Measurements from ENCODE around the gene PRPS1L1. TPM values are rescaled to one million over a fixed set of nuclear protein-coding genes. Genes with fewer than 3 reads are reported as not detected.

The PRPS1L1 gene
- polyA plus RNA-seq, 1 of the 3 experiments (the other 2 are of a cell fraction): not detected

DNA sequence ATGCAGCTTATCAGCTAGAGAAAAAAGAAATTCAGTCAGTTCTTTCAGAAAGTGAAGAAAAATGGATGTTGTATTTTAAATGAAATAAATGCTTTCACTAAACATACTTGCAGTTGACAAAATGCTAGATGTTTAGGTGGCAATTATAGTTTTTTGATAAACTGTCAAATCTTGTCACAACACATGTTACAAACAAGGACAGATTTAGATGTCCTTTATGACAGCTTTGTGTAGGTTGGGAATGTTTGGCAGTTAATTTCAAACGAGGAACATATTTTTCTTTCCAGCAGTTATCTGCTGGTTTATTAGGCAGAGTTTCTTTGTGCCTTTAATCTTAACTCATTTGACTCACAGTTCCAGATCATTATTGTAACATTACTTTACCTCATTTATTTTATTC is 3.1 kb upstream of the PRPS1L1 start (continued):
- TF ChIP-seq NFIC (IDR thresholded peaks at IDR 0.05; ENCODE audit: borderline replicate concordance) (no peak), SMC3 (IDR thresholded peaks at IDR 0.05; ENCODE audit: low read depth, low read length) (no peak), RCOR1 (IDR thresholded peaks at IDR 0.05; ENCODE audit: low read length) (no peak), CHD2 (IDR thresholded peaks at IDR 0.05; ENCODE audit: low read length, partially characterized antibody) (no peak), MXI1 (IDR thresholded peaks at IDR 0.05; ENCODE audit: low read depth, low read length) (no peak), POLR2AphosphoS5 (IDR thresholded peaks at IDR 0.05; ENCODE audit: low read depth, low read length) (no peak)
- TF ChIP-seq, protein P1, sequence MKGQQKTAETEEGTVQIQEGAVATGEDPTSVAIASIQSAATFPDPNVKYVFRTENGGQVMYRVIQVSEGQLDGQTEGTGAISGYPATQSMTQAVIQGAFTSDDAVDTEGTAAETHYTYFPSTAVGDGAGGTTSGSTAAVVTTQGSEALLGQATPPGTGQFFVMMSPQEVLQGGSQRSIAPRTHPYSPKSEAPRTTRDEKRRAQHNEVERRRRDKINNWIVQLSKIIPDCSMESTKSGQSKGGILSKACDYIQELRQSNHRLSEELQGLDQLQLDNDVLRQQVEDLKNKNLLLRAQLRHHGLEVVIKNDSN (IDR thresholded peaks at IDR 0.05; ENCODE audit: borderline replicate concordance, low read depth): no peak

DNA sequence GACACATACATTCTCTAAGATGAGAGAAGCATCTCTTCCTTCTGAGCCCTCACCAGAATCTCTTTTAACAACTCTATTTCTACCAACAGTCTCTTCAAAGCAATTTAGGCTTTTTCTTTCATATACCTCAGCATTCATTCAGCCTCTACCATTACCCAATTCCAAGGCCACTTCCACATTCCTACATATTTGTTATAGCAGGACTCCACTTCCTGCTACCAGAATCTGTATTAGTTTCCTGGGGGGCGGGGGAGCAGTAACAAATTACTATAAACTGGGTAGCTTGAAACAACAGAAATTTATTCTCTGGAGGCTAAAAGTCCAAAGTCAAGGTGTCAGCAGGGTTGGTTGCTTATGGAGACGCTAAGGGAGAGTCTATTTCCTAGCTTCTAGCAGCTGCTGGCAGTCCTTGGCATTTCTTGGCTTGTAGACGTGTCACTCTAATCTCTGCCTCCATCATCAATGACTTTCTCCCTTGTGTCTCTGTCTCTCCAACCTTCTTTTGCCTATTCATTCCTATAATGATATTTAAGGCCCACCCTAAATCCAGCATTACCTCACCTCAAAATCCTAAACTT is 7.4 kb downstream of the PRPS1L1 start:
- DNase-seq: no peak
- H3F3A ChIP-seq (replicated peaks; ENCODE audit: insufficient read depth): peaks cover 9% of the 10 kb centered on the region
- ChIA-PET CTCF (interaction anchor here (0.6 kb wide), 1 partner anchor 1214 kb away, joined by 4 read pairs; no protein-coding TSS in a partner anchor), POLR2A (no interaction called here)
- no peaks in the 10 kb centered on the region; the same call in 1 of the 2 replicates for H3K27me3 ChIP-seq (ENCODE audit: insufficient read depth)
- H4K20me1 ChIP-seq (ENCODE audit: insufficient read depth): no peaks in the 10 kb centered on the region
- H3K9ac ChIP-seq: no peak overlapping the region
- H3K9me2 ChIP-seq: no peaks in the 10 kb centered on the region
- H3K27ac ChIP-seq (ENCODE audit: low read depth in 2 of 2, low read length in 1 of 2): peak overlapping the region; percentile 43 to 63
- H3K9me3 ChIP-seq: 0 out of 2 replicates have a peak, but pooled peaks cover 2% of the 10 kb centered on the region
- peaks cover 0 to 14% of the 10 kb centered on the region in 2 experiments; a peak in 2 of 4 replicates for H3K4me1 ChIP-seq (ENCODE audit: control insufficient read depth in 1 of 2, insufficient read depth in 2 of 2, low read depth in 1 of 2, low read length in 1 of 2)
- no peak overlapping the region for H3K4me3 ChIP-seq (ENCODE audit: low read depth in 2 of 2, low read length in 1 of 2)
- peak overlapping the region; percentile 42; the same call in 1 of the 2 replicates for H2AFZ ChIP-seq (ENCODE audit: low read depth)
- no peak for TF ChIP-seq SMC3 (IDR thresholded peaks at IDR 0.05; ENCODE audit: low read depth, low read length)
- TF ChIP-seq, protein P2, sequence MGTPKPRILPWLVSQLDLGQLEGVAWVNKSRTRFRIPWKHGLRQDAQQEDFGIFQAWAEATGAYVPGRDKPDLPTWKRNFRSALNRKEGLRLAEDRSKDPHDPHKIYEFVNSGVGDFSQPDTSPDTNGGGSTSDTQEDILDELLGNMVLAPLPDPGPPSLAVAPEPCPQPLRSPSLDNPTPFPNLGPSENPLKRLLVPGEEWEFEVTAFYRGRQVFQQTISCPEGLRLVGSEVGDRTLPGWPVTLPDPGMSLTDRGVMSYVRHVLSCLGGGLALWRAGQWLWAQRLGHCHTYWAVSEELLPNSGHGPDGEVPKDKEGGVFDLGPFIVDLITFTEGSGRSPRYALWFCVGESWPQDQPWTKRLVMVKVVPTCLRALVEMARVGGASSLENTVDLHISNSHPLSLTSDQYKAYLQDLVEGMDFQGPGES (IDR thresholded peaks at IDR 0.05; ENCODE audit: low read depth, low read length): no peak
- TF ChIP-seq POLR2AphosphoS5 (IDR thresholded peaks at IDR 0.05; ENCODE audit: low read depth, low read length): no peak
- no peak for TF ChIP-seq FOSL2 (IDR thresholded peaks at IDR 0.05; ENCODE audit: borderline replicate concordance, low read depth)
- no peak for TF ChIP-seq FOXJ3 (CRISPR knock-in tag; IDR thresholded peaks at IDR 0.05)
- no peak for TF ChIP-seq RCOR1 (IDR thresholded peaks at IDR 0.05; ENCODE audit: low read length)
- TF ChIP-seq, protein P3, sequence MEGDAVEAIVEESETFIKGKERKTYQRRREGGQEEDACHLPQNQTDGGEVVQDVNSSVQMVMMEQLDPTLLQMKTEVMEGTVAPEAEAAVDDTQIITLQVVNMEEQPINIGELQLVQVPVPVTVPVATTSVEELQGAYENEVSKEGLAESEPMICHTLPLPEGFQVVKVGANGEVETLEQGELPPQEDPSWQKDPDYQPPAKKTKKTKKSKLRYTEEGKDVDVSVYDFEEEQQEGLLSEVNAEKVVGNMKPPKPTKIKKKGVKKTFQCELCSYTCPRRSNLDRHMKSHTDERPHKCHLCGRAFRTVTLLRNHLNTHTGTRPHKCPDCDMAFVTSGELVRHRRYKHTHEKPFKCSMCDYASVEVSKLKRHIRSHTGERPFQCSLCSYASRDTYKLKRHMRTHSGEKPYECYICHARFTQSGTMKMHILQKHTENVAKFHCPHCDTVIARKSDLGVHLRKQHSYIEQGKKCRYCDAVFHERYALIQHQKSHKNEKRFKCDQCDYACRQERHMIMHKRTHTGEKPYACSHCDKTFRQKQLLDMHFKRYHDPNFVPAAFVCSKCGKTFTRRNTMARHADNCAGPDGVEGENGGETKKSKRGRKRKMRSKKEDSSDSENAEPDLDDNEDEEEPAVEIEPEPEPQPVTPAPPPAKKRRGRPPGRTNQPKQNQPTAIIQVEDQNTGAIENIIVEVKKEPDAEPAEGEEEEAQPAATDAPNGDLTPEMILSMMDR (IDR thresholded peaks at IDR 0.05): no peak
- no peak for TF ChIP-seq GATA2 (CRISPR knock-in tag; IDR thresholded peaks at IDR 0.05)
- no peak for TF ChIP-seq ELF1 (IDR thresholded peaks at IDR 0.05)
- no peak for TF ChIP-seq EP300 (IDR thresholded peaks at IDR 0.05; ENCODE audit: borderline replicate concordance in 1 of 2, low read depth in 1 of 2, low read length in 1 of 2)
- TF ChIP-seq SIN3A (IDR thresholded peaks at IDR 0.05; ENCODE audit: borderline replicate concordance, low read depth, low read length): no peak
- no peak for TF ChIP-seq YY1 (IDR thresholded peaks at IDR 0.05; ENCODE audit: low read depth)
- no peak for TF ChIP-seq NFIC (IDR thresholded peaks at IDR 0.05; ENCODE audit: borderline replicate concordance)
- no peak for TF ChIP-seq USF2 (IDR thresholded peaks at IDR 0.05; ENCODE audit: borderline replicate concordance, low read depth, low read length)
- TF ChIP-seq RAD21 (IDR thresholded peaks at IDR 0.05; ENCODE audit: low read length): no peak
- H3K79me2 ChIP-seq (ENCODE audit: insufficient read depth): no peaks in the 10 kb centered on the region
- 14% methylated on average over 3 of the region's 3 CpGs for WGBS (ENCODE audit: low lambda C conversion rate)
- H3K36me3 ChIP-seq (replicated peaks in 1 of 2; ENCODE audit: control insufficient read depth in 1 of 2, insufficient read depth in 2 of 2, low read length in 1 of 2): no peaks in the 10 kb centered on the region
- no peak overlapping the region for H3K4me2 ChIP-seq
